NCI-H1092 treated with DMSO at 0.1 percent for 48 hours (cell line): ENCODE data around the gene ART5.

Experiments used
- DNase-seq: peaks from one replicate; lab custom pipeline; 2025; lab: John Stamatoyannopoulos, UW

Gene ART5, protein sequence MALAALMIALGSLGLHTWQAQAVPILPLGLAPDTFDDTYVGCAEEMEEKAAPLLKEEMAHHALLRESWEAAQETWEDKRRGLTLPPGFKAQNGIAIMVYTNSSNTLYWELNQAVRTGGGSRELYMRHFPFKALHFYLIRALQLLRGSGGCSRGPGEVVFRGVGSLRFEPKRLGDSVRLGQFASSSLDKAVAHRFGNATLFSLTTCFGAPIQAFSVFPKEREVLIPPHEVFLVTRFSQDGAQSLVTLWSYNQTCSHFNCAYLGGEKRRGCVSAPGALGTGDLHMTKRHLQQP

DNA sequence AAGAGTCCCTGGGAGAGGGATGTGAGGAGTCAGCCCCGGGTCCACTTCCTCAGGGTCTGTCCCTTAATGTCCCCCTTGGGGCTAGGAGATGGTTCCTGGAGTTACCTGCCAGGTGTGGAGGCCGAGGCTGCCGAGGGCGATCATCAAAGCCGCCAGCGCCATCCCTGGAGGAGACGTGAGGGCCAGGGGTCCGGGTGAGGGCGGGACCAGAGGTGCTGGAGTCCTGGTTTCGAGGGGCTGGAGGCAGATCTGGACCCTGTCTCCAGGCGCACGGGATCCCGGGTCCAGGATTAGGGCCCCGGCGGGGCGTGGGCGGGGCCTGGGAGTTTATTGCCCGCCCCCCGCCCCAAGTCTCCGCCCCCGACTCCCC, at the start of gene ART5:
TSS of gene ART5 (minus strand) at position 292 of the 370 bp plus-strand sequence. CDS start at position 162, 130 bp downstream.
- no peak for DNase-seq

DNA sequence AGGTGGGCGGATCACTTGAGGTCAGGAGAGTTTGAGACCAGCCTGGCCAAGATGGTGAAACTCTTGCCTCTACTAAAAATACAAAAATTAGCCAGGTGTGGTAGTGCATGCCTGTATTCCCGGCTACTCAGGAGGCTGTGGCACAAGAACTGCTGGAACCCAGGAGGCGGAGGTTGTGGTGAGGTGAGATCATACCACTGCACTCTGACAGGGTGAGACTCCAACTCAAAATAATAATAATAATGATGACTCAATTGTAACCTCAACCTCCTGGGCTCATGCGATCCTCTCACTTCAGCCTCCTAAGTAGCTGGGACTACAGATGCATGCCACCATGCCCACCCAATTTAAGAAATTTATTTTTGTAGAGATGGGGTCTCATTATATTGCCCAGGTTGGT, 45.0 kb upstream of the ART5 start:
- no peak for DNase-seq

GRCh38 chr11:3685923-3686322, 44.1 kb upstream of the ART5 start:
- DNase-seq: no peak

GRCh38 chr11:3684819-3685172, 43.0 kb upstream of the ART5 start:
- DNase-seq: no peak

DNA sequence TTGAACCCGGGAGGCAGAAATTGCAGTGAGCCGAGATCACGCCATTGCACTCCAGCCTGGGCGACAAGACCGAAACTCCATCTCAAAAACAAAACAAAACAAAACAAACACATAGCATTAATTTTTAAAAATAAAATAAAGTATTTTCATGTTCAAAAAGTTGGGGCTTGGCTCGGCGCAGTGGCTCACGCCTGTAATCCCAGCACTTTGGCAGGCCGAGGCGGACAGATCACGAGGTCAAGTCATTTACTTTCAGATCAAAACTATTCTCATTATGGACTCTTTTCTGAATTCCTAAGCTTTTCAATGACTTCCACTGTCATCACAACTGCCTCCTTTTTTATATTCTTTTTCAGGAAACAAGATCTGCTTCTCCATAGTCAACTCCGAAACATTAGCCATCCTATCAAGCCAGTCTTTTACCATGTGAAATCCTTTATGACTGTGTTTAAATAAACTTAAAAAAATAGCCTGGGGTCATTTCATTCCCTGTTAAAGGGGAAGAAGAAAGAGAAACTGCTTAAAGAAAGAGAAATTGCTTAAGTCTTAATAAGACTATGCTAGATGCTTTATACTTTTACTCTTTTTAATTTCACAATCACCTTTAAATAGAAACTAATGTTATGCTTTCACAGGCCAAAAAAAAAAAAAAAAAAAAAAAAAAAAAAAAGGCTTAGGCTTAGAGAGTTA, 42.5 kb upstream of the ART5 start:
- no peak for DNase-seq

GRCh38 chr11:3683039-3683438, 41.2 kb upstream of the ART5 start:
- DNase-seq: no peak

DNA sequence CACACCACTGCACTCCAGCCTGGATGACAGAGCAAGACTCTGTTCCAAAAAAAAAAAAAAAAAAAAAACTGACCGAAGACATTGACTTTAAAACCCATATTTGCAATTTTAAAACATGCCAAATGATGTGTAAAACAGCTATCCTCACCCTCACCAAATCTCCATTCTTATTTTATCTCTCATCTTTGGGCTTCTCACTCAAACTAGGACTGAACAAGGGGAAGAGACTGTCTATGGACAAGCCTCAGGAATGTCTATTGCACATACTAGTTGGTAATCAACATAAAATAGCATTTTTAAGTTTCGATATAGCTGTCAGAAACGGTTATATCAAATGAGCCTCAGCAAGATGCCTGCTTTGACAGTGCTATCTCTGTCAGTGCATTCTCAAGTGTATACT, 37.3 kb upstream of the ART5 start:
- no peak for DNase-seq

- DNase-seq: no peak
These were observed 34.2 kb upstream of the ART5 start for GRCh38 chr11:3675971-3676370.

GRCh38 chr11:3674189-3674588, 32.4 kb upstream of the ART5 start:
- DNase-seq: no peak

DNA sequence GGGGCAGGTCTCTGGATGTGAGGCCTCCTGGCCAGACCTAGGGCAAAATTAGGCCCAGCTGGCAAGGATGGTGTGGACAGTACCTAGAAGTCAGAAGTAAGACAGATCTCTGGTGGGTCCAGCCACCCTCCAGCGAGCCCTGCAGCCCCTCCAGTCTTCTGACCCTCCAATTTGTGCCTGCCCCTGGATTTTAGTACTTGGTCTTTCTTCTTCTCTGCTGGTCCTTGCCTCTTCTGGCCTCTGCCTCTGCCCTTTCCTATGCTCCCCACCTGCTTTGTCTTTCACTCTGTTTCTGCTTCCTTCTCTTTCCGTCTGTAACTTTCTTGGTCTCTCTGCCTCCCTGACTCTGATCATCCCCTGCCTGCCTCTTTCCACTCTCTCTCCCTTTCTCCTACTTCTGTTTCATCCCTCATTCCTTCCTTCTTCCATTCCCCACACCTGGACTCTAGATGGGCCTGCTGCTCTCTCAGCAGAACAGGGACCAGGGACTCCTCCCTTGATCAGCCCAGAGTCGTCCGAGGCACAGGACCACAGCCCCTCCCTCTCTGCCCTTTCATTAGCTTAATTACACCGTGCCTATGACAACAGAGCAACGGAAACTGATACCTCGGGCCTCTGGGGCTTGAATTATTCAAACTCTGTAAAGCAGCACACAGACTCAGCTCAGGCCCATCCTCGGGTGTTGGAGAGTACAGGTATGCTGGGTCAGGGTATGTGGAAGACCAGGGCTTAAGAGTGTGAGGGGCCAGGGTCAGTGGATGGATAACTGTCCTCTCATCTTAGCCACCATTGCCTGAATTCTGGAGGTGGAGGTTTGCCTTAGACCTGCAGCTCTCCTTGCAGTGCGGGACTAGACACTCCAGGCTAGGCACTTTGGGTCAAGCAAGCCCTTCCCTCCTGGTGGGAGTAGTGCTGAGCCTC, 29.8 kb upstream of the ART5 start, which contains the start of gene CHRNA10:
TSS of gene CHRNA10 (minus strand) at position 51 of the 921 bp plus-strand sequence. CDS start 72 bp downstream, outside the sequence.
- DNase-seq: no peak

- DNase-seq: no peak
These were observed 28.0 kb upstream of the ART5 start for GRCh38 chr11:3669742-3670183.

DNA sequence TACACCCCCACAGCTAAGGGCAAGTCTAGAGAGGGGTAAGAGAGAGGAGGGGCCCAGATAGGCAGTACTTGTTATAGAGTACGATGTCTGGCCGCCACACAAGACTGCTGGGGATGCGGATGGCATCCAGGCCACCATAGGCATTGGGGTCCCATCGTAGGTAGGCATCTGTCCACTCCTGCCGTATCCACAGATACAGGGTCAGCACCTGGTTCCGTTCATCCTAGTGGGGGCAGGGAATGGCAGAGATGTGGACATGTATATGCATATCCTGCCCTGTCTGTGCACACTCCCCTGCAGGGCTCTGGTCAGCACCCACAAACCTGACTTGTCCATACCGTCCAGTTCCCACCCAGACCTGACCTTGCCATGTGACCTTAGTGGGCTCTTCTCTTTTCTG, 27.3 kb upstream of the ART5 start:
- DNase-seq: no peak

DNA sequence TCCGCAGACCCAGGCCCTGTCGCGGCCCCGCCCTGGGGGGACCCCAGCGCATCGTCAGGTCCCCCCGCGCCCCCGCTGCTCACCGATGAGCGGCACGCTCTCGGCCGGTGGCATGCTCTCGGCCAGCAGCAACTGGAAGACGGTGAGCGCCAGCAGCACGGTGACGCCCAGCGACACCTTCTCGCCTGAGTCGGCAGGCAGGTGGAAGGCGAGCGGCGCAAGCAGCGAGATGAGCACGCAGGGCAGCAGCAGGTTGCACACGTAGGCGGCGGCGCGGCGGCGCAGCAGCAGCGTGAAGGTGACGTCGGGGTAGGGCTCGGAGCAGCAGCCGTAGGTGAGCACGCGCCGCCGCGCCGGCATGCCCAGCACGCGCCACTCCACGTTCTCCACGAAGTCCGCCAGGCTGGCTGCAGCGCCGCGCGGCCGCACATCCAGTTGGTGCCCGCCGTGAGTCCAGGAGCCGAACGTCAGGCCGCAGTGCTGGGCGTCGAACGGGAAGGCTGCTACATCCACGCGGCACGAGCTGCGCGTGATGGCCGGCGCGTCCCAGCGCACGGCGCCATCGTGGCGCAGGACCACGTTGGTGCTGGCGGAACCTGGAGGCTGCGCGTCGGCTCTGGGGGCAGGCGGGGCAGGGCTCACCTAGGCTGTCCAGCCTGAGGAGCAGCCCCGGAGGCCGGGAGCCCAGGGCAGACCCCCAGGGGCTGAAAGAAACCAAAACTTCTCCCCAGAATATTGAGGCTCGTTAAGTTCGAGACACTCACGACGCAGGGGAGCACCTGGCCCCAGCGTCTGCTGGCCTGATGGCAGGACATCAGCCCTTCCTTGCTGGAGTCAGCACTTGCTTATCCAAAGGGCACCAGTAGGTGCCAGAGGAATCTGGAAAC, 25.6 kb upstream of the ART5 start:
- DNase-seq: no peak

GRCh38 chr11:3666023-3666530, 24.3 kb upstream of the ART5 start:
- DNase-seq: no peak

DNA sequence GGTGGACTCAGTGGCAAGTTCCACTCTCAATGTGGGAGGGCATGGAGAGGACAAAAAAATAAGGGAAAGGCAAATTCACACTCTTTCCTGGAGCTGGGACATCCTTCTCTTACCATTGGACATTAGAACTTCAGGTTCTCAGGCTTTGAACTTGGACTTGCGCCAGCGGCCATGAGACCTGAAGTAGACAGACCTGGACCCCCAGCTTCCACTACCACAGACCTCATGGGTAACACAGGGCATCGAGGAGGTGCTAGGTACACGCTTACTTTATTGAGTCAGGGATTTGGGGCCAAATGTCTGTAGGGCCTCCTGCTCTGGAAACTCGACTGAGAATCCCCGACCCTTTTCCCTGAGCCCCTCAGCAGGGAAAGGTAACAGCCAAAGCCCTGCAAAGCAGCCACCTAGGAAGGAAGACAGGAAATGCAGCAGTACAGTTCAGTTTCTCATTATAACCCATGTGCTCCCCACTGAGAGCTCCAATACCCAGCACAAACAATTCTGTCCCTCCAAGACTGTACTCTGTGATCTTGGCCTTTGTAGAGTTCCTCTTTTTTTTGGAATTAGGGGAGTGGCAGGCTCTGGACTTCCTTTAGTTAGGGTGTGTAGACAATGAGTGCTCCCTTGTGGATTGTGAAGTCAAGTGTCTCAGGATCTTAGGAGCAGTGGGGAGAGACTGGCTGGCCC, 23.7 kb upstream of the ART5 start:
- no peak for DNase-seq

DNA sequence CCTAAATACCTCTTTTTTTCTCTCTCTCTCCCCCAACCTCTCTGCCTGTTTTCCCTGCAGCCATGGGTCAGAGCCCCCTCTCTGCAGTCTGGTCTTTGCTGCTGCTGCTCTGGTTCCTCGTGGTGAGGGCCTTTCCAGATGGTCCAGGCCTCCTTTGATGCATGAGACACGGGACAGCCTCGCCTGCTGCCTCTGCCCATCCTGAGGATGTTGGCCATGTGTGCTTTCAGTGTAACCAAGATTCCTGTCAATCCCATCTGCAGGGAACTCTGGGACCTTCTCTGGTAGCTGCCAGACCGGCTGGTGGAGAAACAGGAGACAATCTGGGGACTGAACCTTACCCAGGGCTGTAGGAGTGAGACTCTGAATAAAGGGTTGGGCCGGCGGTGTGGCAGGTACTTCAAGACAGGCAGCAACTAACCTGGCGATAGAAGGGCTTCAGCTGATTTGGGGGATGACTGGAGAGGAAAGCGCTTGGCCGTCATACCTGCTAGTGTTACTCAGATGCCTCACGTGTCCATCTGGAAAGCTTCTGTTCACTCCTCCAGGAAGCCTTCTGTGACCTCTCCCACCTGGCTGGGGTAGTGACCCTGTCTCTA, 22.3 kb upstream of the ART5 start:
- DNase-seq: no peak

GRCh38 chr11:3662856-3663255, 21.1 kb upstream of the ART5 start:
- DNase-seq: no peak

- no peak for DNase-seq
These were observed 19.2 kb upstream of the ART5 start for GRCh38 chr11:3660960-3661359.

DNA sequence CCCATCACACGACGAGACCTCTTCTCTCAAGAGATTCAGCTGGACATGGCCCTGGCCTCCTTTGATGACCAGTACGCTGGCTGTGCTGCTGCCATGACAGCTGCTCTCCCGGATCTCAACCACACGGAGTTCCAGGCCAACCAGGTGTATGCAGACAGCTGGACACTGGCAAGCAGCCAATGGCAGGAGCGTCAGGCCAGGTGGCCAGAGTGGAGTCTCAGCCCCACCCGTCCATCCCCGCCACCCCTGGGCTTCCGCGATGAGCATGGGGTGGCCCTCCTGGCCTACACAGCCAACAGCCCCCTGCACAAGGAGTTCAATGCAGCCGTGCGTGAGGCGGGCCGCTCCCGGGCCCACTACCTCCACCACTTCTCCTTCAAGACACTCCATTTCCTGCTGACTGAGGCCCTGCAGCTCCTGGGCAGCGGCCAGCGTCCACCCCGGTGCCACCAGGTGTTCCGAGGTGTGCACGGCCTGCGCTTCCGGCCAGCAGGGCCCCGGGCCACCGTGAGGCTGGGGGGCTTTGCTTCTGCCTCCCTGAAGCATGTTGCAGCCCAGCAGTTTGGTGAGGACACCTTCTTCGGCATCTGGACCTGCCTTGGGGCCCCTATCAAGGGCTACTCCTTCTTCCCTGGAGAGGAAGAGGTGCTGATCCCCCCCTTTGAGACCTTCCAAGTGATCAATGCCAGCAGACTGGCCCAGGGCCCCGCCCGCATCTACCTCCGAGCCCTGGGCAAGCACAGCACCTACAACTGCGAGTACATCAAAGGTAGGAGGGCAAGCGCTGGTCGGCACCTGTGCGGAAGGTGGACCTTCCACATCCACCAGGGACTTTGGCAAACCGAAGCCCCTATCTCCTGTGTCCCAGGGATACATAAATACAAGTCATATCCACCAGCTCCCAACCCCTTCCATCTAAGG, 18.1 kb upstream of the ART5 start:
- no peak for DNase-seq
